Measurements from ENCODE around the gene ISG20. TPM values are rescaled to one million over a fixed set of nuclear protein-coding genes. Genes with fewer than 3 reads are reported as not detected.

Gene ISG20
- total RNA-seq, 1 experiment from 2014 or later, result 75.6 TPM

- CTCF ChIA-PET, result interaction anchor here (0.5 to 1.5 kb wide), 6 partner anchors 10 to 141 kb away, joined by 3 to 5 read pairs (median 4); partner anchors contain the start of genes AEN and ISG20
- no peak for TF ChIP-seq CTCF (IDR thresholded peaks at IDR 0.05; ENCODE audit: unreplicated experiment)
- DNase-seq, result peak; percentile 51
- Mint-ChIP-seq H3K9me3 (ENCODE audit: low read depth, unreplicated experiment) (no peaks in the 10 kb centered on the region), H3K4me1 (ENCODE audit: low read depth, unreplicated experiment) (peaks cover 34% of the 10 kb centered on the region), H3K27me3 (ENCODE audit: unreplicated experiment) (no peaks in the 10 kb centered on the region), H3K27ac (ENCODE audit: unreplicated experiment) (peak overlapping the region; percentile 81), H3K4me3 (ENCODE audit: low read depth, unreplicated experiment) (peak overlapping the region; percentile 27), H3K36me3 (ENCODE audit: insufficient read depth, unreplicated experiment) (peaks cover 17% of the 10 kb centered on the region)
- intact Hi-C loops (cut with micrococcal nuclease; ENCODE audit: unreplicated experiment), result loop anchor here (1.0 to 5.0 kb wide), 3 partner anchors 21 to 238 kb away; partner anchors contain the start of genes AEN and HAPLN3
- BruUV-seq (replicated peaks), result no TSS peak
These were observed 20.4 kb downstream of the ISG20 start for GRCh38 chr15:88658972-88659931.

DNA sequence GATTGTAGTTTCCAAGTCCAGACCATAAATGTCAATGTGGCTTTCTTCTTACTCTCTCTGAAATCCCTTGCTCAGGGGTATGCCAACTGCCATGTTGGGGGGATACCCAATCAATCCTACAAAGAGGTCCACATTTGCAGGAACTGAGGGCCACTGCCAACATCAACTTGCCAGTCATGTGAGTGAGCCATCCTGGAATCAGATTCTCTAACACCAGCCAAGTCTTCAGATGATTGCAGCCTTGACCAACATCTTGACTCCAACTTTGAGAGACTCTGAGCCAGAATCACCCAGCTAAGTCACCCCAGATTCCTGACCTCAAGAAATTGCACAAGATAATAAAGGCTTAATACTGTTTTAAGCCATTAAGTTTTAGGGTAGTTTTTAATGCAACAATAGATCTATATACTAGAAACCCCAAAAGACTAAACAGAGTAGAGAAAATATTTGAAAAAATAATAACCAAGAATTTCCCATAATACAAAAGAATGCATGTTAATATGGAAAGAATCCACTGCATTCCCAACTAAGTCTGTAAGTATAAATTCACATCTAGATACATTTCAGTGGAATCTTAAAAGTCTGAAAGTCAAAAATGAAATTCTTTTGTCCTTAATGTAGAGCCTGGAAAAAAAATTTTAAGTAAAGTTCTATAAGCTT lies 22.4 kb downstream of the ISG20 start:
- no TSS peak for BruUV-seq (replicated peaks)
- CTCF ChIA-PET, result interaction anchor here (0.6 kb wide), 1 partner anchor 31 kb away, joined by 3 read pairs; no protein-coding TSS in a partner anchor

DNA sequence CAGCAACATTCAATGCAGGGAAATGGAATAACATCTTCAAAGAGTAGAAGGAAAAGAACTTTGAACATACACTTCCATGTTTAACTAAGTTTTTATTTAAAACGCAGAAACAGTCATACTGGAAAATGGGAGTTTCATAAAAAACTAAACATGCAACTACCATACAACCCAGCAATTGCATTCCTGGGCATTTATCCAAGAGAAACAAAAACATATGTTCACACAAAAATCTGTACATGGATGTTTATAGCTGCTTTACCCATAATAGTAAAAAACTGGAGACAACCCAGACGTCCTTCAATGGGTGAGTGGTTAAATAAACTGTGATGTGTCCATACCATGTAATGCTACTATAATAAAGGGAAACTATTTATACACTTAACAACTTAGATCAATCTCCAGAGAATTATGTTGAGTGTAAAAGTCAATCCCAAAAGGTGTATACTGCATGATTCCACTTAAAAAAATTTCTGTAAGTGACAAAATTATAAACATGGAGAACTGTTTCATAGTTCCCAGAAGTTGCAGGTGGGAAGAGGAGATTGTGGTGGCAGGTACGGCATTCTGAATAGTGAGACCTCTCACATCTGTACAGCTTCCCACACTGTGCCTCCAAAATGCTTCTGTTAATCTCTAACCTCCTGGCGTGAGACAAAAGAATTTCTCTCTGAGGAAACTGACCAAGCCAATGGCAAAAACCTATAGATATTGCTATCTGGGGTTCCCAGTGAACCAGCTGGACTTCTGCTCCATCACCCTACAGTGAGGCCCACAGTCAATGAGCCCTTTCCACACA lies 23.1 kb downstream of the ISG20 start:
- Mint-ChIP-seq H3K9me3 (ENCODE audit: low read depth, unreplicated experiment) (no peaks in the 10 kb centered on the region), H3K36me3 (ENCODE audit: insufficient read depth, unreplicated experiment) (peaks cover 17% of the 10 kb centered on the region), H3K27ac (ENCODE audit: unreplicated experiment) (no peak overlapping the region), H3K27me3 (ENCODE audit: unreplicated experiment) (no peaks in the 10 kb centered on the region), H3K4me1 (ENCODE audit: low read depth, unreplicated experiment) (peaks cover 34% of the 10 kb centered on the region), H3K4me3 (ENCODE audit: low read depth, unreplicated experiment) (no peak overlapping the region)
- intact Hi-C loops (cut with micrococcal nuclease; ENCODE audit: unreplicated experiment), result no loop called here
- CTCF ChIA-PET, result no interaction called here
- DNase-seq, result no peak
- TF ChIP-seq CTCF (IDR thresholded peaks at IDR 0.05; ENCODE audit: unreplicated experiment), result no peak
- BruUV-seq (replicated peaks), result no TSS peak

More for the DNA sequence above, 22.4 kb downstream of the ISG20 start:
- peaks cover 34% of the 10 kb centered on the region for H3K4me1 Mint-ChIP-seq (ENCODE audit: low read depth, unreplicated experiment)
- no peaks in the 10 kb centered on the region for H3K27me3 Mint-ChIP-seq (ENCODE audit: unreplicated experiment)
- H3K27ac Mint-ChIP-seq (ENCODE audit: unreplicated experiment), result no peak overlapping the region
- no peak for DNase-seq
- H3K9me3 Mint-ChIP-seq (ENCODE audit: low read depth, unreplicated experiment), result no peaks in the 10 kb centered on the region
- H3K36me3 Mint-ChIP-seq (ENCODE audit: insufficient read depth, unreplicated experiment), result peaks cover 17% of the 10 kb centered on the region
- TF ChIP-seq CTCF (IDR thresholded peaks at IDR 0.05; ENCODE audit: unreplicated experiment), result no peak
- H3K4me3 Mint-ChIP-seq (ENCODE audit: low read depth, unreplicated experiment), result no peak overlapping the region
- intact Hi-C loops (cut with micrococcal nuclease; ENCODE audit: unreplicated experiment), result no loop called here

DNA sequence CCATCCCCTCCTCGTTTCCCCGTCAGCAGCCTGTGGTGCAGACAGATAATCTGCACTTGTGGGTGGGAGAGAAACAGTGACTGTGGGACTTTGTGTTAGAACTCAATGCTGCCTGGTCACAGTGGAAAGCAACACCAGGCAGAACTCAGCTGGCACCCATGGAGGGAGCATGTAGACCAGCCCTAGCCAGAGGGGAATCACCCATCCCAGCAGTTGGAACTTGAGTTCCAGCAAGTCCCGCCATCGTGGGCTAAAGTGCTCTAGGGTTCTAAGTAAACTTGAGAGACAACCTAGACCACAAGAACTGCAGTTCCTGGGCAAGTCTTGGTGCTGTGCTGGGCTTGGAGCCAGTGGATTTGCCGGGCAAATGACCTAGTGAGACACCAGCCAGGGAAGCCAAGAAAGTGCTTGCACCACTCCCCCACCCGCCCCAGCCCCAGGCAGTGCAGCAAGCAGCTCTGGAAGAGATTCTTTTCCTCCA lies 24.4 kb downstream of the ISG20 start:
- no TSS peak for BruUV-seq (replicated peaks)
- Mint-ChIP-seq H3K4me3 (ENCODE audit: low read depth, unreplicated experiment) (no peak overlapping the region), H3K36me3 (ENCODE audit: insufficient read depth, unreplicated experiment) (peaks cover 11% of the 10 kb centered on the region), H3K27me3 (ENCODE audit: unreplicated experiment) (peaks cover 5% of the 10 kb centered on the region), H3K9me3 (ENCODE audit: low read depth, unreplicated experiment) (no peaks in the 10 kb centered on the region), H3K27ac (ENCODE audit: unreplicated experiment) (no peak overlapping the region), H3K4me1 (ENCODE audit: low read depth, unreplicated experiment) (peaks cover 25% of the 10 kb centered on the region)
- CTCF ChIA-PET, result interaction anchor here (2.0 kb wide), 1 partner anchor 24 kb away, joined by 6 read pairs; the partner anchor contains the start of gene ISG20
- TF ChIP-seq CTCF (IDR thresholded peaks at IDR 0.05; ENCODE audit: unreplicated experiment), result no peak
- no peak for DNase-seq
- intact Hi-C loops (cut with micrococcal nuclease; ENCODE audit: unreplicated experiment), result no loop called here
